Measurements from ENCODE around the gene CDKL5. TPM values are rescaled to one million over a fixed set of nuclear protein-coding genes. Genes with fewer than 3 reads are reported as not detected.

The CDKL5 gene
- total RNA-seq, 6 donors from 2014 or later = 17.8 to 47.1 (median 23.4) TPM

DNA sequence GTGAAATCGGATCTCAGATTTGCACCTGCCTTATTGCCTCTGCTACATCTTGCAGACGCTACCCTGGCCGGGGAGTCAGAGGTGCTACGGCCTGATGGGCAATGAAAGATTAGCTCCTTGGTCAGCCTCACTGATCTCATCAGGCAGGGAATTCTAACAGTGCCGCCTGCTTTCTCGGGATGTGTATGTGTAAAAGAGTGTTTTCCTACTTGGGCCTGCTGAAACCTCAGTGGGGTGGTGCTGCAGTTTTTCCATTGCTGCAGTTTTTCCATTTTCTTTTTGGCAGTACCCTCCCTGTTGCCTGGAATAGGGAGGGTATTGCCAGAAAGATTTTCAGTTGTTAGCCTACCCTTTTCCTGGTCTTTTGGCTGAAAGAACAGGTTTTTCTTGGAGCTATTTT, 117.5 kb downstream of the CDKL5 start:
- ATAC-seq (ENCODE audit: low FRiP score in 2 of 2) = no peak
- Histone ChIP-seq H3K27me3 (no peaks in the 10 kb centered on the region), H3K4me3 (no peak overlapping the region), H3K9me3 (no peaks in the 10 kb centered on the region), H3K36me3 (no peaks in the 10 kb centered on the region), H3K4me1 (no peaks in the 10 kb centered on the region), H3K27ac (no peak overlapping the region)
- 88% methylated on average over 6 of the region's 6 CpGs; no CpG with 5 or more reads in 1 of the 2 donors for WGBS, 2 donors
- no peak for DNase-seq
- TF ChIP-seq EP300 (IDR thresholded peaks at IDR 0.05) = no peak
- TF ChIP-seq POLR2A (IDR thresholded peaks at IDR 0.05) = no peak
- no peak for TF ChIP-seq CTCF (IDR thresholded peaks at IDR 0.05)
- no peak for TF ChIP-seq POLR2AphosphoS5 (IDR thresholded peaks at IDR 0.05)

DNA sequence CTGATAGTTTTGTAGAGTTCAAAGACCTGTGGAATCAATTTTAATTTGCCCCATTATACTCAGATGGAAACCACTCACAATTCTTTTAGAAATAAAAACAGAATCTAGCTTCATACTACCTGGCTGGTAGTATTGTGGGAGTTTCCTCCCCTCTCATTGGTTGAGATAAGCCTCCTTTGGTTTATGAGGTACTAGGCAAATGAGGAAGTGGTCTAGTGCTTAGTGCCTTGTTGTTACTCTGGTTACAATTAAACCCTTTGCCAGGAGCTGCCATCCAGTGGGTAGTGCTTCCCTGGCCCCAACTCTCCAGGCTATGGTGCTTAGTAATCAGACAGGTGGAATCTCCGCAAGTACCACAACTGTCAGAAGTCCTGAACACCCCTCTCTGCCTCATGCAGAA, 118.3 kb downstream of the CDKL5 start:
- H3K27me3 ChIP-seq = no peaks in the 10 kb centered on the region
- TF ChIP-seq POLR2AphosphoS5 (IDR thresholded peaks at IDR 0.05) (no peak), POLR2A (IDR thresholded peaks at IDR 0.05) (no peak), CTCF (IDR thresholded peaks at IDR 0.05) (no peak)
- ATAC-seq (ENCODE audit: low FRiP score in 2 of 2) (no peak), DNase-seq (no peak)
- no peak overlapping the region for H3K27ac ChIP-seq
- H3K4me3 ChIP-seq = no peak overlapping the region
- no peaks in the 10 kb centered on the region for H3K4me1 ChIP-seq
- no peaks in the 10 kb centered on the region for H3K9me3 ChIP-seq
- no peaks in the 10 kb centered on the region for H3K36me3 ChIP-seq
- 100% methylated on average over 1 of the region's 1 CpG; no CpG with 5 or more reads in 1 of the 2 donors for WGBS, 2 donors

- DNase-seq (no peak), ATAC-seq (ENCODE audit: low FRiP score in 2 of 2) (no peak)
- no peak overlapping the region for H3K4me3 ChIP-seq
These were observed 120.4 kb downstream of the CDKL5 start for GRCh38 chrX:18545771-18546170.

DNA sequence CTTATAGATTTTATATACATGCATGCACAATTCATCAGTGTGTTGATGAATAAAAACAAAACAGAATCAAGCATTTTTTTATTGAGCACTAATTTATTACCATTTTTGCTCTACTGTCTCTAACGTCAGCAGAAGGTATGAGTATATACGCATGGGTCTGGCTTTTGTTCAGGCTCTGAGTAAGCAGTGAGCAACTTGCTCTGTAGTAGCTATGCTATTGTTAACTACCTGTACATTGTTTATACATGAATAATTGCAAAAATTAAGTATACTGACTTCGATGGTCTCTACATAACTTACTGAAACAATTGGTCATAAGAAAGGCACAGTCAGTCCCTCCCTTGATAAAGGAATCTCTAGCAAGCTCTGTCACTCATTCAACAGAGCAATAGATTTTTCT, 123.6 kb downstream of the CDKL5 start:
- Histone ChIP-seq H3K4me1 (no peaks in the 10 kb centered on the region), H3K36me3 (no peaks in the 10 kb centered on the region), H3K27me3 (no peaks in the 10 kb centered on the region), H3K4me3 (no peak overlapping the region), H3K27ac (no peak overlapping the region), H3K9me3 (no peaks in the 10 kb centered on the region)
- DNase-seq (no peak), ATAC-seq (ENCODE audit: low FRiP score in 2 of 2) (no peak)
- TF ChIP-seq POLR2A (IDR thresholded peaks at IDR 0.05) = no peak
- TF ChIP-seq POLR2AphosphoS5 (IDR thresholded peaks at IDR 0.05) = no peak
- TF ChIP-seq EP300 (IDR thresholded peaks at IDR 0.05) = no peak
- no peak for TF ChIP-seq CTCF (IDR thresholded peaks at IDR 0.05)
- WGBS, 2 donors = 76 to 87% methylated on average over 3 of the region's 3 CpGs

More at GRCh38 chrX:18545771-18546170, 120.4 kb downstream of the CDKL5 start:
- Histone ChIP-seq H3K9me3 (no peaks in the 10 kb centered on the region), H3K27ac (no peak overlapping the region), H3K36me3 (no peaks in the 10 kb centered on the region), H3K27me3 (no peaks in the 10 kb centered on the region), H3K4me1 (no peaks in the 10 kb centered on the region)
- TF ChIP-seq EP300 (IDR thresholded peaks at IDR 0.05) (no peak), POLR2AphosphoS5 (IDR thresholded peaks at IDR 0.05) (no peak), CTCF (IDR thresholded peaks at IDR 0.05) (no peak), POLR2A (IDR thresholded peaks at IDR 0.05) (no peak)
- 88 to 92% methylated on average over 2 of the region's 2 CpGs for WGBS, 2 donors

DNA sequence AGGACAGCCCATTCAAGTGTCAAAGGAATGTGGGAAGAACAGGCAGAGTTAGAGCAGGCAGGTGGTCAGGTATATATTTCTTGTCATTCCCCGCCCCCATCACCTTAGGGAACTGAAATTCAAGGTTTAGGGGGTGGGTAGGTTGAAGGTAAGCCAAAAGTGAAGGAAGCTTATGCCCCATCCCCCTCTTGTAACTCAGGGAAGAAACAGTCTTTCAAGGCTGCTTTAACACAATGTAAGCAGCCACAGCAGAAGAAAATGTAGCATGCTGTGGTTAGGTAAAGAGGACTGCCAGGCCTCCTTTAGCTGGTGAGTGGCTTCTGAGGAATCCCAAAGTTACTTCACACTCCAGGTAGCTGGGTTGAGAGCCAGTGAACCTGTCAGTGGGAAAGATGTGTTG, 124.2 kb downstream of the CDKL5 start:
- TF ChIP-seq CTCF (IDR thresholded peaks at IDR 0.05) (no peak), POLR2AphosphoS5 (IDR thresholded peaks at IDR 0.05) (no peak), POLR2A (IDR thresholded peaks at IDR 0.05) (no peak), EP300 (IDR thresholded peaks at IDR 0.05) (no peak)
- no peaks in the 10 kb centered on the region for H3K4me1 ChIP-seq
- DNase-seq = no peak
- H3K27me3 ChIP-seq = no peaks in the 10 kb centered on the region
- H3K27ac ChIP-seq = no peak overlapping the region
- 71 to 72% methylated on average over 1 of the region's 1 CpG for WGBS, 2 donors
- no peak overlapping the region for H3K4me3 ChIP-seq
- ATAC-seq (ENCODE audit: low FRiP score in 2 of 2) = no peak
- no peaks in the 10 kb centered on the region for H3K36me3 ChIP-seq
- no peaks in the 10 kb centered on the region for H3K9me3 ChIP-seq

All from upper lobe of left lung (tissue), 6 donors.